HepG2 (cell line): ENCODE data around the gene ZNF425. TPM values are rescaled to one million over a fixed set of nuclear protein-coding genes. Genes with fewer than 3 reads are reported as not detected.

Experiments
- CHD2 ChIP-seq: IDR thresholded peaks from 2 replicates; pipeline ENCODE4 v1.6.1; 2011; ENCODE audit warnings: low read depth, low read length, improper control_type of control experiment
- DPF2 ChIP-seq: sonication (generic); formaldehyde crosslinking; IDR thresholded peaks from 2 replicates; pipeline ENCODE4 v1.4.0; 2020; ENCODE audit warnings: mild to moderate bottlenecking, low read depth, missing genetic modification reagents, borderline replicate concordance
- IRX3 ChIP-seq: sonication (generic); formaldehyde crosslinking; IDR thresholded peaks from 2 replicates; pipeline ENCODE4 v1.8.1; 2023; ENCODE audit warnings: mild to moderate bottlenecking, low read depth, missing genetic modification reagents, borderline replicate concordance
- MYNN ChIP-seq: sonication (generic); formaldehyde crosslinking; IDR thresholded peaks from 2 replicates; pipeline ENCODE4 v1.4.0; 2020; ENCODE audit warnings: mild to moderate bottlenecking, low read depth, missing genetic modification reagents
- NRL ChIP-seq: sonication (generic); formaldehyde crosslinking; IDR thresholded peaks from 2 replicates; pipeline ENCODE4 v1.5.0; 2020; ENCODE audit warnings: missing genetic modification reagents, mild to moderate bottlenecking, moderate library complexity, borderline replicate concordance
- TMF1 ChIP-seq: sonication (generic); formaldehyde crosslinking; IDR thresholded peaks from 2 replicates; pipeline ENCODE4 v1.8.1; 2022; ENCODE audit warnings: low read depth, missing genetic modification reagents
- ZKSCAN8 ChIP-seq: IDR thresholded peaks from 2 replicates; pipeline ENCODE4 v1.6.1; 2016; ENCODE audit warnings: borderline replicate concordance, missing genetic modification reagents, missing compliant biosample characterization
- ZSCAN22 ChIP-seq: sonication (generic); formaldehyde crosslinking; IDR thresholded peaks from 2 replicates; pipeline ENCODE4 v1.4.0; 2020; ENCODE audit warnings: mild to moderate bottlenecking, missing genetic modification reagents
- ZSCAN31 ChIP-seq: sonication (generic); formaldehyde crosslinking; IDR thresholded peaks from 2 replicates; pipeline ENCODE4 v1.5.0; 2020; ENCODE audit warnings: low read depth, mild to moderate bottlenecking, missing genetic modification reagents
- polyA plus RNA-seq, 8 experiments: library from polyadenylated mRNA; depleted of rRNA in 3 of 8; stranded (reverse) in 7 of 8; unstranded in 1 of 8; fragments of >200 nt; fragmentation: Illumina TruSeq in 4 of 8; extraction: Trizol in 4 of 8; gene quantifications; 2 replicates each; pipeline versions ENCODE4 v1.2.1 to v1.2.3, GENCODE V29; 2011 to 2016; ENCODE audit warnings: low read depth in 4 of 8, missing spikeins in 1 of 8, mixed read lengths in 1 of 8; ENCODE audit not compliant: insufficient read depth in 1 of 8
- total RNA-seq, 5 experiments: library from RNA; depleted of rRNA; stranded (reverse); fragments of >200 nt; fragmentation: Illumina TruSeq; extraction: Trizol; gene quantifications; 2 replicates each; pipeline ENCODE4 v1.2.3, GENCODE V29; 2016; ENCODE audit warnings: low read depth in 1 of 5
- TF ChIP-seq, protein P1 (sequence below), 2 experiments: fragments of 450-650 bp in 1 of 2; sonication (generic) in 1 of 2; formaldehyde crosslinking in 1 of 2; IDR thresholded peaks; 2 replicates each; pipeline versions ENCODE4 v1.6.1 to v1.8.0; 2016 to 2022; ENCODE audit warnings: antibody characterized with exemption in 1 of 2, mild to moderate bottlenecking in 1 of 2, missing genetic modification reagents in 1 of 2
- TF ChIP-seq, protein P2 (sequence below): sonication (generic); formaldehyde crosslinking; IDR thresholded peaks from 2 replicates; pipeline ENCODE4 v1.4.0; 2020; ENCODE audit warnings: mild to moderate bottlenecking, missing genetic modification reagents
- TF ChIP-seq, protein P3 (sequence below): sonication (generic); formaldehyde crosslinking; IDR thresholded peaks from 2 replicates; pipeline ENCODE4 v1.4.0; 2020; ENCODE audit warnings: missing genetic modification reagents, borderline replicate concordance

Gene ZNF425
- total and polyA plus RNA-seq, 2 of the 13 experiments (the other 11 are each of a cell fraction or from before 2014, with no cell fraction given), result 0.51 to 1.1 TPM

DNA sequence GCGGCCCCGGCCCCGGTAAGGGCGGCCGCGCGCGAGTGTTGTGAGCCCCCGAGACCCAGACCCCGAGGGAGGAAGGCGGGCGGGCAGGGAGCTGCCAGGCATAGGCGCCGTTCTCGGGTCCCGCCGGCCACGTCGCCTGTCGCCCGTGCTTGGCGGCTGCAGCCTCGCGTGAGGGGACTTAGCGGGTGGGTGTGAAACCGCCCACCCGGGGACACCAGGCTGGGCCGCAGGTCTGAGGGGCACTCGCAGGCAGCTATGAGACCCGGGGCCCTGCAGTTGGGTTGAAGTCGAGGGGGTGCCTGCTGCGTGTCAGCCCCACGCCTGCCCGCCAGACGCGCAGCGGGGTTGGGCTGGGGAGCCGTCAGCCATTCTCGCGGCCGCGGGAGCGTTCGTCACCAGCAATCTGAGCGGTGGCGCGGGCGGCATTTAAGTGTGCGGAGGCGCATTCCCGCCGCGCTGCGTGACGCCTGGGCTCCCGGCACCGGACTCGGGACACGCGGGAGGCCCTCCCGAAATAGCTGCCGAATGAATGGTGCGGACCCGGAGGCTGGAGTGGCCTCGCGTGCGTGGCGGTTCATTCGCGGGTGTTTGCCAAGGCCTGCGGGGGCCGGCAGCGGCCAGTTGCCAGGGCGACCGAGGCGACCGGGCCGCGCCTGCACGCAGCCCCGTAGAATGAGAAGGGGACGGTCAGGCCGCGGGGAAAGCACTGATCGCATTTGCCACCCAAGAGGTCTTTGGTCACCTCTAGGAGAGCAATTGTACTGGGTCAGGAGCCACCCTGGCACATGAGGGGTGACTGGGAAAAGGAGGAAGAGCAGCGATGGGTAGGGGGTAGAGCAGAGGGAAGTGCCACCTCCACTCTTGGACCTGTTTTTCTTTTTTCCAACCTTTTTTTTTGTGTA is 21.9 kb upstream of the ZNF425 start (continued):
- TF ChIP-seq, protein P1, sequence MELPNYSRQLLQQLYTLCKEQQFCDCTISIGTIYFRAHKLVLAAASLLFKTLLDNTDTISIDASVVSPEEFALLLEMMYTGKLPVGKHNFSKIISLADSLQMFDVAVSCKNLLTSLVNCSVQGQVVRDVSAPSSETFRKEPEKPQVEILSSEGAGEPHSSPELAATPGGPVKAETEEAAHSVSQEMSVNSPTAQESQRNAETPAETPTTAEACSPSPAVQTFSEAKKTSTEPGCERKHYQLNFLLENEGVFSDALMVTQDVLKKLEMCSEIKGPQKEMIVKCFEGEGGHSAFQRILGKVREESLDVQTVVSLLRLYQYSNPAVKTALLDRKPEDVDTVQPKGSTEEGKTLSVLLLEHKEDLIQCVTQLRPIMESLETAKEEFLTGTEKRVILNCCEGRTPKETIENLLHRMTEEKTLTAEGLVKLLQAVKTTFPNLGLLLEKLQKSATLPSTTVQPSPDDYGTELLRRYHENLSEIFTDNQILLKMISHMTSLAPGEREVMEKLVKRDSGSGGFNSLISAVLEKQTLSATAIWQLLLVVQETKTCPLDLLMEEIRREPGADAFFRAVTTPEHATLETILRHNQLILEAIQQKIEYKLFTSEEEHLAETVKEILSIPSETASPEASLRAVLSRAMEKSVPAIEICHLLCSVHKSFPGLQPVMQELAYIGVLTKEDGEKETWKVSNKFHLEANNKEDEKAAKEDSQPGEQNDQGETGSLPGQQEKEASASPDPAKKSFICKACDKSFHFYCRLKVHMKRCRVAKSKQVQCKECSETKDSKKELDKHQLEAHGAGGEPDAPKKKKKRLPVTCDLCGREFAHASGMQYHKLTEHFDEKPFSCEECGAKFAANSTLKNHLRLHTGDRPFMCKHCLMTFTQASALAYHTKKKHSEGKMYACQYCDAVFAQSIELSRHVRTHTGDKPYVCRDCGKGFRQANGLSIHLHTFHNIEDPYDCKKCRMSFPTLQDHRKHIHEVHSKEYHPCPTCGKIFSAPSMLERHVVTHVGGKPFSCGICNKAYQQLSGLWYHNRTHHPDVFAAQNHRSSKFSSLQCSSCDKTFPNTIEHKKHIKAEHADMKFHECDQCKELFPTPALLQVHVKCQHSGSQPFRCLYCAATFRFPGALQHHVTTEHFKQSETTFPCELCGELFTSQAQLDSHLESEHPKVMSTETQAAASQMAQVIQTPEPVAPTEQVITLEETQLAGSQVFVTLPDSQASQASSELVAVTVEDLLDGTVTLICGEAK (IDR thresholded peaks at IDR 0.05), result no peak
- TF ChIP-seq, protein P1 (CRISPR knock-in tag; IDR thresholded peaks at IDR 0.05), result peak; percentile 66; the same call in 1 of the 2 replicates
- TF ChIP-seq CHD2 (no peak), DPF2 (CRISPR knock-in tag) (no peak), MYNN (no peak), ZSCAN22 (CRISPR knock-in tag) (no peak), ZKSCAN8 (CRISPR knock-in tag) (no peak), ZSCAN31 (CRISPR knock-in tag) (no peak; the same call in 1 of the 2 replicates), TMF1 (CRISPR knock-in tag) (no peak), NRL (peak; percentile 2; the same call in 1 of the 2 replicates), IRX3 (CRISPR knock-in tag) (no peak)
- TF ChIP-seq, protein P2, sequence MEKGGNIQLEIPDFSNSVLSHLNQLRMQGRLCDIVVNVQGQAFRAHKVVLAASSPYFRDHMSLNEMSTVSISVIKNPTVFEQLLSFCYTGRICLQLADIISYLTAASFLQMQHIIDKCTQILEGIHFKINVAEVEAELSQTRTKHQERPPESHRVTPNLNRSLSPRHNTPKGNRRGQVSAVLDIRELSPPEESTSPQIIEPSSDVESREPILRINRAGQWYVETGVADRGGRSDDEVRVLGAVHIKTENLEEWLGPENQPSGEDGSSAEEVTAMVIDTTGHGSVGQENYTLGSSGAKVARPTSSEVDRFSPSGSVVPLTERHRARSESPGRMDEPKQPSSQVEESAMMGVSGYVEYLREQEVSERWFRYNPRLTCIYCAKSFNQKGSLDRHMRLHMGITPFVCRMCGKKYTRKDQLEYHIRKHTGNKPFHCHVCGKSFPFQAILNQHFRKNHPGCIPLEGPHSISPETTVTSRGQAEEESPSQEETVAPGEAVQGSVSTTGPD (CRISPR knock-in tag), result no peak
- TF ChIP-seq, protein P3, sequence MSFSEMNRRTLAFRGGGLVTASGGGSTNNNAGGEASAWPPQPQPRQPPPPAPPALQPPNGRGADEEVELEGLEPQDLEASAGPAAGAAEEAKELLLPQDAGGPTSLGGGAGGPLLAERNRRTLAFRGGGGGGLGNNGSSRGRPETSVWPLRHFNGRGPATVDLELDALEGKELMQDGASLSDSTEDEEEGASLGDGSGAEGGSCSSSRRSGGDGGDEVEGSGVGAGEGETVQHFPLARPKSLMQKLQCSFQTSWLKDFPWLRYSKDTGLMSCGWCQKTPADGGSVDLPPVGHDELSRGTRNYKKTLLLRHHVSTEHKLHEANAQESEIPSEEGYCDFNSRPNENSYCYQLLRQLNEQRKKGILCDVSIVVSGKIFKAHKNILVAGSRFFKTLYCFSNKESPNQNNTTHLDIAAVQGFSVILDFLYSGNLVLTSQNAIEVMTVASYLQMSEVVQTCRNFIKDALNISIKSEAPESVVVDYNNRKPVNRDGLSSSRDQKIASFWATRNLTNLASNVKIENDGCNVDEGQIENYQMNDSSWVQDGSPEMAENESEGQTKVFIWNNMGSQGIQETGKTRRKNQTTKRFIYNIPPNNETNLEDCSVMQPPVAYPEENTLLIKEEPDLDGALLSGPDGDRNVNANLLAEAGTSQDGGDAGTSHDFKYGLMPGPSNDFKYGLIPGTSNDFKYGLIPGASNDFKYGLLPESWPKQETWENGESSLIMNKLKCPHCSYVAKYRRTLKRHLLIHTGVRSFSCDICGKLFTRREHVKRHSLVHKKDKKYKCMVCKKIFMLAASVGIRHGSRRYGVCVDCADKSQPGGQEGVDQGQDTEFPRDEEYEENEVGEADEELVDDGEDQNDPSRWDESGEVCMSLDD, result no peak
